Sigmoid colon (tissue), 7 donors: ENCODE results near the gene ABAT. TPM values are rescaled to one million over a fixed set of nuclear protein-coding genes. Genes with fewer than 3 reads are reported as not detected.

Source experiments
- DNase-seq: peaks from one replicate; pipeline ENCODE4 v3.0.0-alpha.2; 2019
- H3K27ac ChIP-seq, 4 donors: fragments of 200-600 bp; sonication (generic); one replicate each; pipeline ENCODE4 v1.5.1; 2016 to 2019; ENCODE audit warnings: mild to moderate bottlenecking in 1 of 4
- H3K27me3 ChIP-seq, 3 donors: fragments of 200-600 bp; sonication (generic); one replicate each; pipeline ENCODE4 v1.5.1; 2019; ENCODE audit warnings: mild to moderate bottlenecking in 1 of 3
- H3K36me3 ChIP-seq, 4 donors: fragments of 200-600 bp; sonication (generic); one replicate each; pipeline ENCODE4 v1.5.1; 2016 to 2019
- H3K4me1 ChIP-seq, 4 donors: fragments of 200-600 bp; sonication (generic); one replicate each; pipeline ENCODE4 v1.5.1; 2017 to 2019
- H3K4me3 ChIP-seq, 4 donors: fragments of 200-600 bp; sonication (generic); one replicate each; pipeline ENCODE4 v1.5.1; 2017 to 2019; ENCODE audit warnings: mild to moderate bottlenecking in 2 of 4, moderate library complexity in 1 of 4
- H3K9me3 ChIP-seq, 4 donors: fragments of 200-600 bp in 3 of 4; sonication (generic) in 3 of 4; one replicate each; pipeline versions ENCODE4 v1.5.1 to v1.6.1; 2013 to 2019
- EP300 ChIP-seq, 4 donors: sonication (generic); formaldehyde crosslinking; IDR thresholded peaks; one replicate each; pipeline ENCODE4 v1.6.1; 2017; ENCODE audit warnings: antibody characterized with exemption in 4 of 4
- POLR2A ChIP-seq, 2 donors: fragments of 450-650 bp; IDR thresholded peaks; one replicate each; pipeline ENCODE4 v1.6.1; 2016; ENCODE audit warnings: antibody characterized with exemption in 2 of 2, mild to moderate bottlenecking in 2 of 2, moderate library complexity in 2 of 2
- POLR2AphosphoS5 ChIP-seq, 4 donors: sonication (generic); formaldehyde crosslinking; IDR thresholded peaks; one replicate each; pipeline ENCODE4 v1.6.1; 2017; ENCODE audit warnings: antibody characterized with exemption in 4 of 4
- WGBS, 2 donors: extraction: QIAGEN DNeasy Blood & Tissue Kit; methylation state at CpG; one replicate each; pipeline ENCODE4 v1.1.7; 2013; 5-methylcytosine and 5-hydroxymethylcytosine counted together
- intact Hi-C: fragments of 100-400 bp; cut with DNase I; formaldehyde crosslinking; loops from one replicate; pipeline ENCODE4 v1.15.1; 2023
- polyA plus RNA-seq, 3 donors: library from polyadenylated mRNA; stranded (reverse); fragments of 200-250 nt; gene quantifications; one replicate each; pipeline ENCODE4 v1.2.3, GENCODE V29; 2013
- total RNA-seq, 4 donors: library from RNA; depleted of rRNA; stranded (reverse); fragments of >200 nt; gene quantifications; one replicate each; pipeline ENCODE4 v1.1.0, GENCODE V29; 2016
- TF ChIP-seq, protein P1 (sequence below), 4 experiments: fragments of 450-650 bp in 3 of 4; fragments of 200-600 bp in 1 of 4; IDR thresholded peaks; one replicate each; pipeline ENCODE4 v1.5.1; 2016 to 2019; ENCODE audit warnings: antibody characterized with exemption in 4 of 4, mild to moderate bottlenecking in 3 of 4, moderate library complexity in 2 of 4
- donor health status: healthy with polysubstance abuse.
- donor health status: Bipolar disorder and iron deficiency.
- donor health status: healthy.

ABAT gene
- total and polyA plus RNA-seq, 7 donors, result 4.1 to 12.0 (median 8.2) TPM

DNA sequence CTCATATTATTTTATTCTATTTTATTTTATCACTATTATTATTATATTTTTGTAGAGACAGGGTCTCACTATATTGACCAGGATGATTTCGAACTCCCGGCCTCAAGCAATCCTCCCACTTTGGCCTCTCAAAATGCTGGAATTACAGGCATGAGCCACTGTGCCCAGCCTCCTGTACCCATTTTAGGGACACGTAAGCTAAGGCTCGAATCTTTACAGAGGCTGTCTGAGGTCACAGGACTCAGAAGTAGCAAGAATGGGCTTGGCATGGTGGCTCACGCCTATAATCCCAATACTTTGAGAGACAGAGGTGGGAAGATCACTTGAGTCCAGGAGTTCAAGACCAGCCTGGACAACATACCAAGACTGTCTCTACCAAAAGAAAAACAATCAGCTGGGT lies 12.7 kb upstream of the ABAT start:
- Histone ChIP-seq H3K27ac (no peak overlapping the region), H3K36me3 (peaks cover 0 to 29% (median 2%) of the 10 kb centered on the region in 4 donors), H3K27me3 (no peaks in the 10 kb centered on the region), H3K4me1 (no peaks in the 10 kb centered on the region), H3K4me3 (no peak overlapping the region), H3K9me3 (no peaks in the 10 kb centered on the region)
- 87 to 88% methylated on average over 5 of the region's 5 CpGs for WGBS, 2 donors
- intact Hi-C loops, result loop anchor here (2.0 kb wide), 1 partner anchor 219 kb away; no protein-coding TSS in a partner anchor
- TF ChIP-seq EP300 (IDR thresholded peaks at IDR 0.05) (no peak), POLR2A (IDR thresholded peaks at IDR 0.05) (no peak)
- DNase-seq, result no peak

DNA sequence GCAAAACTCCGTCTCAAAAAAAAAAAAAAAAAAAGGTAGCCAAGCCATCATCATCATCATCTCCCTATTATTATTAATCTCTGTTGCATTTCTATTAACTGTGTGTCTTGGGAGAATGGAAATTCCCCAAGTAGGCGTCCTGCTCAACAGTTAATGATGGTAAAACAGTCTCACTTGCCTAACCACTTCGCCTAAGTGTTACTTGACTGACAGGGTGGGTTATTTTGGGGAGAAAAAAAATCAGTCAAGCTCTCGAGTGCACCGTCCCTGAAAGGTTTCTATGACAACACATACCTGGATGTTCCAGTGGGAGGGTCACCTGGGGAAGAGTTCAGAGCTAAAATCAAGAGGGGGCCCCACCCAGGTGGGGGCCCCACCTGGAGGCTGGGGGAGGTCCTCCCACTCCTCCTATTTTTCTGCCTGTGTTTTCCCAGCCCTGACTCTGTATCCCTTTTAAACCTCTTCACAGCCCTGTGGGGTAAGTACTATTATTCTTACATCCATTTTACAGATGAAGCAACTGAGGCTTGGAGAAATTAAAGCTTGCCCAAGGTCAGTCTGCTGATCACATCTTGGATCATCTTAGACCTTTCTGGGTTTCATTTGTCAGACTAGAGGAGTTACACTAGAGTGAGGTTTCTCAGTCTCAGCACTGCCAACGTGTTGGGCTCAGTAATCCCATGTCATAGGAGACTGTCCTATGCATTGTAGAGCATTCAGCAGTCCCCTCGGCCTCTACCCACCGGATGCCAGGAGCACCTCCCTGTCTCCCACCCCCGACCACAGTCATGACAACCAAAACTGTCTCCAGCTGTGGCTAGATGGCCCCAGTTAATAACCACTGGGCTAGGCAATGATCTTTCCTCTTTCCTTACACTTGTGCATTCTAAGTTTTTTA lies 11.0 kb upstream of the ABAT start:
- no peak for DNase-seq
- Histone ChIP-seq H3K27me3 (no peaks in the 10 kb centered on the region), H3K4me1 (no peaks in the 10 kb centered on the region), H3K4me3 (no peak overlapping the region), H3K27ac (no peak overlapping the region), H3K36me3 (peaks cover 0 to 38% (median 2%) of the 10 kb centered on the region in 4 donors), H3K9me3 (no peaks in the 10 kb centered on the region)
- intact Hi-C loops, result no loop called here
- WGBS, 2 donors, result 85 to 89% methylated on average over 9 of the region's 9 CpGs
- no peak for TF ChIP-seq POLR2AphosphoS5 (IDR thresholded peaks at IDR 0.05)

DNA sequence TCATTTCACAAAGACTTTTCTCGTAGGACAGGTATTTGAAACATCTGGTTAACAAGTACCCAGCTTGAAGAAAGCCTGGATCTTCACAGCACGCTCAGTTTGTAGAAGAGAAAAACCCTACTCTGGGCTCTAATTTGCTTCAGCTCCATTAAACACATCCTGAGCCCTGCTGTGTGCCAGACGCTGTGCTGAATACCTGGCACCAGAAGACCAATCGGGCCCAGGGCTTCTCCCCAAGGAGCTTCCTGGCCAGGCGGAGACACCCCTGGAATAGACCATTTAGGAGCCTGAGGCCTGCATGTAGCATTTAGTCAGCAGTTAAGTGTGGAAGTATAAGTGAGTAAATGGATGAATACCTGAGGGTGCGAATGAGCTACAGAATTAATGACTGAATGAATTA lies 8.9 kb upstream of the ABAT start:
- H3K27ac ChIP-seq, result no peak overlapping the region
- no peak for DNase-seq
- no peaks in the 10 kb centered on the region for H3K9me3 ChIP-seq
- TF ChIP-seq POLR2AphosphoS5 (IDR thresholded peaks at IDR 0.05), result no peak
- TF ChIP-seq, protein P1, sequence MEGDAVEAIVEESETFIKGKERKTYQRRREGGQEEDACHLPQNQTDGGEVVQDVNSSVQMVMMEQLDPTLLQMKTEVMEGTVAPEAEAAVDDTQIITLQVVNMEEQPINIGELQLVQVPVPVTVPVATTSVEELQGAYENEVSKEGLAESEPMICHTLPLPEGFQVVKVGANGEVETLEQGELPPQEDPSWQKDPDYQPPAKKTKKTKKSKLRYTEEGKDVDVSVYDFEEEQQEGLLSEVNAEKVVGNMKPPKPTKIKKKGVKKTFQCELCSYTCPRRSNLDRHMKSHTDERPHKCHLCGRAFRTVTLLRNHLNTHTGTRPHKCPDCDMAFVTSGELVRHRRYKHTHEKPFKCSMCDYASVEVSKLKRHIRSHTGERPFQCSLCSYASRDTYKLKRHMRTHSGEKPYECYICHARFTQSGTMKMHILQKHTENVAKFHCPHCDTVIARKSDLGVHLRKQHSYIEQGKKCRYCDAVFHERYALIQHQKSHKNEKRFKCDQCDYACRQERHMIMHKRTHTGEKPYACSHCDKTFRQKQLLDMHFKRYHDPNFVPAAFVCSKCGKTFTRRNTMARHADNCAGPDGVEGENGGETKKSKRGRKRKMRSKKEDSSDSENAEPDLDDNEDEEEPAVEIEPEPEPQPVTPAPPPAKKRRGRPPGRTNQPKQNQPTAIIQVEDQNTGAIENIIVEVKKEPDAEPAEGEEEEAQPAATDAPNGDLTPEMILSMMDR (IDR thresholded peaks at IDR 0.05), result no peak
- 88 to 94% methylated on average over 6 of the region's 6 CpGs for WGBS, 2 donors
- intact Hi-C loops, result no loop called here
- H3K36me3 ChIP-seq, result peaks cover 0 to 38% (median 2%) of the 10 kb centered on the region in 4 donors
- H3K4me1 ChIP-seq, result no peaks in the 10 kb centered on the region
- H3K4me3 ChIP-seq, result no peak overlapping the region
- H3K27me3 ChIP-seq, result no peaks in the 10 kb centered on the region

DNA sequence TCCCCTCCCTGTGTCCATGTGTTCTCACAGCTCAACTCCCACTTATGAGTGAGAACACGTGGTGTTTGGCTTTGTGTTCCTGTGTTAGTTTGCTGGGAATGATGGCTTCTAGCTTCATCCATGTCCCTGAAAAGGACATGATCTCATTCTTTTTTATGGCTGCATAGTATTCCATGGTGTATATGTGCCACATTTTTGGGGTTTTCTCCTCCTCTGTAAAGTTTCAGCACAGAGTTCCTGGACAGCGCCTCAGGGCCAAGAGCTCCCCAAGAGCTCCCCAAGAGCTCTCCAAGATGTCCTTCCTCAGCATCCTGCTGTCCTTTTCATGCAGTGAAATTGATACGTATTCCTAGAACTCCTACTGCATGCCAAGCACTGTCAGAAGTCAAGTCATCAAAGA lies 6.9 kb upstream of the ABAT start:
- intact Hi-C loops, result no loop called here
- no peak for DNase-seq
- no peak overlapping the region for H3K4me3 ChIP-seq
- no peaks in the 10 kb centered on the region for H3K27me3 ChIP-seq
- TF ChIP-seq POLR2A (IDR thresholded peaks at IDR 0.05), result no peak
- TF ChIP-seq EP300 (IDR thresholded peaks at IDR 0.05), result no peak
- TF ChIP-seq POLR2AphosphoS5 (IDR thresholded peaks at IDR 0.05), result no peak
- TF ChIP-seq, protein P1 (IDR thresholded peaks at IDR 0.05), result no peak
- no peaks in the 10 kb centered on the region for H3K4me1 ChIP-seq
- no peak overlapping the region for H3K27ac ChIP-seq
- WGBS, 2 donors, result 92 to 99% methylated on average over 3 of the region's 3 CpGs
- H3K9me3 ChIP-seq, result no peaks in the 10 kb centered on the region
- H3K36me3 ChIP-seq, result peaks cover 0 to 38% (median 2%) of the 10 kb centered on the region in 4 donors

DNA sequence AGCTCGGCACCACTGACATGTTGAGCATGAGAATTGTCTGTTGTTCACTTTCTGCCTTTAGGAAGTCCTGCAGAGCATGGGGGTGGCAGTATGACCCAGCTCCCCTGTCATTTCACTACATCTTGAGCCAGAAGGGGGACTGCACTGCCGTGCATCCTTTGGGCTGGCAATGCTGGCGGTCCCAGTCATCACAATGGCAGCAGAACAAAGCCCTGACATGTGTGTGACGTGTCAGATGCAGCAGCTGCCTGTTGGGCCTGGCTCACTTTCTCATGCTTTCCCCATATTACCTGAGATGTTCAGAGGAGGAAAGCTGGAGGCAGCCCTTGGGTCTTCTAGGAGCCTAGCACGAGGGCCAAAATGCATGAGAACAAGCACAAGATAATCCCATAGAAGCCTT lies 6.3 kb upstream of the ABAT start:
- intact Hi-C loops, result no loop called here
- no peaks in the 10 kb centered on the region for H3K27me3 ChIP-seq
- H3K9me3 ChIP-seq, result no peaks in the 10 kb centered on the region
- no peak for TF ChIP-seq EP300 (IDR thresholded peaks at IDR 0.05)
- TF ChIP-seq POLR2A (IDR thresholded peaks at IDR 0.05), result no peak
- TF ChIP-seq POLR2AphosphoS5 (IDR thresholded peaks at IDR 0.05), result no peak
- TF ChIP-seq, protein P1 (IDR thresholded peaks at IDR 0.05), result no peak
- peaks cover 0 to 38% (median 2%) of the 10 kb centered on the region in 4 donors for H3K36me3 ChIP-seq
- DNase-seq, result no peak
- H3K27ac ChIP-seq, result no peak overlapping the region
- H3K4me1 ChIP-seq, result no peaks in the 10 kb centered on the region
- H3K4me3 ChIP-seq, result no peak overlapping the region
- 94% methylated on average over 5 of the region's 5 CpGs for WGBS, 2 donors
